Measurements from ENCODE around the gene LITAFD. TPM values are rescaled to one million over a fixed set of nuclear protein-coding genes. Genes with fewer than 3 reads are reported as not detected.
A peak's percentile ranks its signal among the peaks of the same experiment; 100 is the strongest.

The LITAFD gene
- total and polyA plus RNA-seq, 10 of the 15 experiments (the other 5 are each of a cell fraction or from before 2014, with no cell fraction given): not detected

GRCh38 chr16:8850279-8850885 lies 31.8 kb upstream of the LITAFD start:
- CTCF ChIA-PET: interaction anchor here (0.8 to 1.3 kb wide), 3 partner anchors 24 to 31 kb away, joined by 3 to 4 read pairs (median 4); no protein-coding TSS in a partner anchor
- Histone ChIP-seq H3K27me3 (replicated peaks in 1 of 2; ENCODE audit: control insufficient read depth in 2 of 2, insufficient read depth in 2 of 2, low read length in 1 of 2) (no peaks in the 10 kb centered on the region), H3K9me3 (replicated peaks; ENCODE audit: control insufficient read depth, insufficient read depth, low read length) (no peaks in the 10 kb centered on the region), H3K4me1 (ENCODE audit: control insufficient read depth, insufficient read depth, low read length) (no peaks in the 10 kb centered on the region; the same call in 1 of the 2 replicates), H3K9ac (ENCODE audit: control insufficient read depth, insufficient read depth, low read length) (no peak overlapping the region), H3K36me3 (ENCODE audit: control insufficient read depth in 2 of 2, insufficient read depth in 2 of 2, low read length in 1 of 2) (peaks cover 44 to 61% of the 10 kb centered on the region in 2 experiments), H3K4me2 (ENCODE audit: control insufficient read depth, insufficient read depth) (no peak overlapping the region), H4K20me1 (ENCODE audit: control insufficient read depth, insufficient read depth) (no peaks in the 10 kb centered on the region; the same call in none of the 2 replicates), H3K27ac (ENCODE audit: control insufficient read depth, insufficient read depth) (peak overlapping the region; percentile 24; the same call in 1 of the 2 replicates), H3K4me3 (no peak overlapping the region), H3K79me2 (ENCODE audit: control insufficient read depth, insufficient read depth, low read length) (no peaks in the 10 kb centered on the region), H2AFZ (ENCODE audit: control insufficient read depth, low read depth, low read length) (no peak overlapping the region)
- DNase-seq (ENCODE audit: low read depth, low spot score) (no peak), FAIRE-seq (no peak), ATAC-seq (peak; percentile 35)
- SMC1A ChIA-PET (ENCODE audit: uncharacterized antibody, unreplicated experiment): no interaction called here
- RAD21 ChIA-PET (ENCODE audit: unreplicated experiment): interaction anchor here (1.2 to 1.4 kb wide), 2 partner anchors 18 to 21 kb away, joined by 3 read pairs; partner anchors contain the start of gene CARHSP1
- intact Hi-C loops (cut with micrococcal nuclease; ENCODE audit: unreplicated experiment): no loop called here
- POLR2A ChIA-PET: no interaction called here
- WGBS (ENCODE audit: insufficient coverage, insufficient replicate concordance, low lambda C conversion rate, missing lambda C conversion rate): 9% methylated on average over 11 of the region's 11 CpGs
- in situ Hi-C loops (cut with MboI): no loop called here
- BruUV-seq (replicated peaks): no TSS peak
- no peak for TF ChIP-seq PML (IDR thresholded peaks at IDR 0.05; ENCODE audit: low read length)
- no peak for TF ChIP-seq NFYB (IDR thresholded peaks at IDR 0.05; ENCODE audit: insufficient read depth, low read depth, low read length)
- no peak for TF ChIP-seq SMARCA5 (IDR thresholded peaks at IDR 0.05)
- TF ChIP-seq ZBTB4 (CRISPR knock-in tag; IDR thresholded peaks at IDR 0.05): no peak
- no peak for TF ChIP-seq MEF2A (IDR thresholded peaks at IDR 0.05; ENCODE audit: insufficient read depth, low read depth, low read length)
- TF ChIP-seq SMAD1 (IDR thresholded peaks at IDR 0.05; ENCODE audit: low read depth, partially characterized antibody): no peak
- TF ChIP-seq SIN3A (IDR thresholded peaks at IDR 0.05; ENCODE audit: low read depth, low read length): no peak
- no peak for TF ChIP-seq CUX1 (IDR thresholded peaks at IDR 0.05; ENCODE audit: insufficient replicate concordance, low read depth, low read length)
- 0 out of 2 replicates have a peak, but pooled peaks have one; percentile 28 for TF ChIP-seq BACH1 (IDR thresholded peaks at IDR 0.05; ENCODE audit: borderline replicate concordance)
- TF ChIP-seq RBBP5 (conservative IDR thresholded peaks at IDR 0.05): no peak
- TF ChIP-seq SMC3 (IDR thresholded peaks at IDR 0.05; ENCODE audit: borderline replicate concordance, low read length): no peak
- TF ChIP-seq TAF1 (IDR thresholded peaks at IDR 0.05; ENCODE audit: borderline replicate concordance, low read depth, low read length): no peak
